COR-L47 (cell line): Measurements from ENCODE around the gene REX1BD.

Experiments used
- DNase-seq: peaks from one replicate; lab custom pipeline; 2025; lab: John Stamatoyannopoulos, UW

The REX1BD gene

GRCh38 chr19:18603255-18603957 lies 14.8 kb downstream of the REX1BD start:
- no peak for DNase-seq

GRCh38 chr19:18603958-18604819 lies 15.6 kb downstream of the REX1BD start:
- DNase-seq = no peak

DNA sequence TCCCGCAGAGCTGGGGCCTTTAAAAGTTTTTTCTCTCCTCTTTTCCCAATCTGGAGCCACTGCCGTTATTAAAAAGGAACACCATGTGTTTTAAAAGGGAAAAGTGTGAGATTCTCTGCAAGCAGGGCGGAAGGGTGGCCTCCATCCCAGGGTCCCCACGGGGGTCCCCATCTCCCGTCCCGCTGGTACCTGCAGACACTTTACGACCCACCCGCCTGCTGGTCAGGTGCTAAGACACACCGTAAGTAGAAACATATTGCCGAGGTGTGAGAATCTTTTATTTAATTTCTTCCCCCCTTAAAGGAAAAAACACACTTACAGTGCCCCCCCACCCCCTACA lies 16.2 kb downstream of the REX1BD start:
- DNase-seq = no peak

GRCh38 chr19:18605196-18605545 lies 16.6 kb downstream of the REX1BD start:
- DNase-seq = no peak

DNA sequence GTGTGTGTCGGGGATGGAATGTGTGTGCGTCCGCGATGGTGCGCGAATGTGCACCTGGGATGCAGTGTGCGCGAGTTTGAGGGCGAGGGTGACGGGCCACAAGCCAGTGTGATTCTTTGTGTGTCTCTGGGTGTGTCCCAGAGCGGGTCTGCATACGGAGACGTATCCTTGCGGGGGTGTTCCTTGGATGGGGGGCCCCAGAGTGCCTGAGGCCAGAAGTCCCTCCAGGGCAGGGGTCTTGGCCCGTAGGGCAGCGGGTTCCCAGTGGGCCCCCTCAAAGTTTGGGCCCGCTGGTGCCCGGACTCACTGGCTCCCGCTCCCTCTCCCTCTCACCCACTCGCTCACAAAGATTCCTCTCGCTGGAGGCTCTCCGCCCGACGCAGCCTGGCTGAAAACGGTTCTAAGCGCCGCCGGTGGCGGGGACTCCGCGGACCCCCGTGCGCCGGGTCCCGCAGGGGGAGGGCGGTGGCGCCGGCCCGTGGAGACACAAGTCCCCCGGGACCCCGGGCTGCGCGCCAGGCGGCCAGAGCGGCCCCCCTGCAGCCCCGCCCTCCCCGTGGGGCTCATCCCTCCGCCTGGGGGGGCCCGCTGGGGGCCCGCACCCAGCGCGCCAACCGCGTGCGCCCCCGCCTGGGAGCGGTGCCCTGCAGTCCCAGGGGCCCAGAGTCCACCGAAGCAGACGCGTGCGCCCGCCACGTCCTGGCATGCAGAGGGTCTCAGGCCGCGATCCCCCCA lies 17.1 kb downstream of the REX1BD start:
- DNase-seq = no peak

DNA sequence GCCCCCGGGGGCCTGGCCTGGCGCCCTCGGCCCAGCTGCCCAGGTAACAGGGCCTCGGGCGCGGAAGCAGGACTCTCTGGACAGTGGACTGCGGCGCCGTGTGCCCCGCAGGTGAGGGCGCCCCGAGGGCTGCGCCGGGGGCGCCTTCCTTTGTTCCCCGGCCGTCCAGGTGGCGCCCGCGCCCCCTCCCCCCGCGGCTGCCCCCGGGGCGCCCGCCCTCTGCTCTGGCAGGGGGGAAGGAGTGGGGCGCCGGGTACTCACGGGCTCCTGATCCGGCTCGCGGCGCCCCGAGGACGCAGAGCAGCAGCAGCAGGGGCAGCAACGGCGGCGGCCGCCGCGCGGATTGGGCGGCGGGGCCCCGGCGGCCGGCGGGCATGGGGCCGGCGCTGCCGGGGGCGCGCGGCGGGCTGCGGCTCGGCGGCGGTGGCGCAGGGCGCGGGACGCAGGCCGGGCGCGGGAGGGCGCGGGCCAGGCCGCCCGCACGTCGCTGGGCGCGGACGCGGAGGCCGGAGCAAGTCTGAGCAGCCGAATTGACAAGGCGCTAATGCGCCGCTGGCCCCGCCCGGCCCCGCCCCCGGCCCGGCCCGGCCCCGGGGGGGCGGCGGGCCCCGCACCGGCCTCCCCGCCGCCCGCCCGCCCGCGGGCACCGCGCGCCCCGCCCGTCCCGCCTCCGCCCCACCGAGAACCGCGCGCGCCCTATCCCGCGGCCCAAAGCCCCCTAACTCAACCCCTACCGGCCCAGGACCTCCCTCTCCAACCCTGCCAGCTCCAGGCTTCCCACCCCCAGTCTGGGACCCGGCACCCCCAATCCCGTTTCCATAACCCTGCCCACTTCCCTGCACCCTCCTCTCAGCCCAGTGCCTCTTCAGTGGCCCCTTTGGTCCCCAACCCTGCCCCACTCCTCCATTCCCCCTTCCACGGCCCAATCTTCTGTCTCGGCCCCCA lies 18.0 kb downstream of the REX1BD start, which contains the start of gene CRLF1:
Gene CRLF1 (minus strand): TSS at position 519 of the 945 bp plus-strand sequence. CDS start 143 bp downstream, at position 376.
- no peak for DNase-seq

GRCh38 chr19:18607226-18608101 lies 18.9 kb downstream of the REX1BD start:
- no peak for DNase-seq

GRCh38 chr19:18608102-18608804 lies 19.7 kb downstream of the REX1BD start:
- DNase-seq = no peak

DNA sequence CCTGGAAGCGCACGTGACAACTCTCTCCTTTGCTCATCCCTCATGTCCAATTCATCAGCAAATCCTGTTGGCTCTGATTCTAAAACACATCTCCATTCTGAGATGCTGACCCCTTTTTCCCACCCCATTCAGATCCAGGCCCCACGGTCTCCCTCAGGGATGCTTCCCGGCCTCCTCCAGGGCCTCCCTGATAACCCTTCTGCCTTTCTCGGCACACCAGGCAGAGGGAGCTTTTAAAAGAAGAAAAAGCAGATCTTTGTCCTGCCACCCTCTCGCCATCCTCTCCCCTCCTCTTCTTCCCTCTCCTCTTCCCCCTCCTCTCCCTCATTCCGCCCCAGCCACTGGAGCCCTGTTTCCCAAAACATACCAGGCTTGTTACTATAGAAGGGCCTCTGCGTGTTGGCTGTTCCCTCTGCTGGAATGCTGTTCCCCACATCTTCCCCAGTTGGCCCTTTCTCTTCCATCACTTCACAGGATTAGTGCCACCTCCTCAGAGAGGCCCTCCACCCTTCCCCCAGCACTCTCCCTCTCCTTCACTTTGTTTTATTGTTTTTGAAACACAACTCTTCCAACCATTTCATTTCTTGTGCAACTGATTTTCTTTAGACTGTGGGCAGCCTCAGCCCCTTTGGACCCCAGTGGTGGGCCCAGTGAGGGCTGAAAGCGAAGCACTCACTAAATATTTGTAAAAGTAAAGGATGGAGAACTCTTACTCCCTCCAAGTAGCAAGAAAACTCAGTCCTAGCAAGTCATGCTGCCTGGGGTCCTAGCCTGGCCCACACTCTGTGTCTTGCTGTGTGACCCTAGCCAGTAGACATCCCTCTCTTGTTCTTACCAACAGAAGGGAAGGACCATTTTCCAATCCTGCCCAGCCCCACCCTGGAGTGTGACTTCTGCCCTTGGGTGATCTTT lies 20.5 kb downstream of the REX1BD start:
- DNase-seq = no peak

- no peak for DNase-seq
Measured at GRCh38 chr19:18609717-18610051, 21.1 kb downstream of the REX1BD start.

GRCh38 chr19:18610245-18610555 lies 21.6 kb downstream of the REX1BD start:
- no peak for DNase-seq

DNA sequence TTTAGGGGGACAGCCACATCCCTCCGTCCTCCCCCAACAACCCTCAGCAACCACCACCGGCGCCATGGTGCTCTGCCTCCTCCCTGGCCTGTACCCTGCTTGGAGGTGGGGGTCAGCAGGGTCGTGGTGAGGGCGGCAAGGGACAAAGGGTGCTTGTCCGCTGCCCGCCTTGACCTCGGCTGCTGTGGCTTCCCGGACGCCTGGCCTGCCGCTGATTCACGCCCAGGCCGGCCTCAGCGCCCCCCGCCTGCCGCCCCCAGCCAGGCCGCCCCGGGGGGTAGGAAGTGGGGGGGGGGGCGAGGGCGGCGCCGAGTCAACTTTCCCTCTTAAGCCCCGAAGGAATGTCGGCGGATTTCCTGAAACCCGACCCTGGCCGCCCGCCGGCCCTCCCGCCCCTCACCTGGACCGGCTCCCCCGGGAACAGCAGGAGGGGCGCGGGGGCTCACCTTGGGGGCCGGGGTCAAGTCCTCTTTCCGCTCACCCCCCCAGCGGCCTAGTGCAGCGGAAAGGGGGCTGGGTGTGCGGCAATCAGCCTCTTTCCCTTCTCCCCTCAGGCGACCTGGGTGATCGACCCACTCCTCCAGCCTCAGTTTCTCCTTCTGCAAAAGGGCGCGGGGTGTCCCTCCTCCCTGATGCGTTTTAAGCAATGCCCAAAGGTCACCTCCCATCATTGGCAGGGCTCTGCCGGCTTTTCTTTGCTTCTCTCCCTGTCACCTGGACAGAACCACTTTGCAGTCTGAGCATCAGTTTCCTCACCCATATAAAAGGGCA lies 22.1 kb downstream of the REX1BD start:
- DNase-seq = no peak

- DNase-seq = no peak
Measured at GRCh38 chr19:18611327-18612050, 22.9 kb downstream of the REX1BD start.

DNA sequence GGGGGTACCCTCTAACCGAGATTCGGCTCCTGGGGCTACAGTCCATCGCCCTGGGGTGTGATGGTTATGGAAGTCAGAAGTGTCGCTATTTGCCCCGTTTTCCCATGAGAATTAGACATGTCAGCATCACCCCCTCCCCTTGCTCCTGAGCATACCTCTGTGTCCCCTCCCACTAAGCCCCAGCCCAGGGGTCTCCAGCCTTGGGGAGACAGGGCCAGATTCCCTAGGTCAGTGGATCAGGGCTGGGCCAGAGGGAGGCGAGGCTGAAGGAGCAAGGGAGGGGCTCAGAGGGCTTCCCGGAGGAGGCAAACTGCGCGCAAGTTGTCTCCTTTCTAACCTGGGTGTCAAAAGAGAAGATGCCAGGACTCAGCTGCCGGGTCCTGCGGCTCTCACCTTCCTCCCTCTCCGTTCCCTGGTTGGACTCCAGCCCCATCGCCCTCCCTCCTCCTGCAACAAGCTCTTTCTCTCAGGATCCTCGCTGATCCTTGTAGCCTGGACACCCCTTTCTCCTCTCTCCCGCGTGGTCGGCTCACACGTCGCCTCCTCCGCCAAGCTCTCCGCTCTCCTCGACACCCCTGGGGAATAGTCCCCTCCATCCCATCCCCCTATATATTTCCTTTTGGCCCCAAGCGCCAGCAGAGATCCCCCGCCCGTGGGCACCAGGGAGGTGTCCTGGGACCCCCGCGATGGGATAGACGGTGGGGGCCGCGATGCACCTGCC lies 23.6 kb downstream of the REX1BD start:
- DNase-seq = no peak

DNA sequence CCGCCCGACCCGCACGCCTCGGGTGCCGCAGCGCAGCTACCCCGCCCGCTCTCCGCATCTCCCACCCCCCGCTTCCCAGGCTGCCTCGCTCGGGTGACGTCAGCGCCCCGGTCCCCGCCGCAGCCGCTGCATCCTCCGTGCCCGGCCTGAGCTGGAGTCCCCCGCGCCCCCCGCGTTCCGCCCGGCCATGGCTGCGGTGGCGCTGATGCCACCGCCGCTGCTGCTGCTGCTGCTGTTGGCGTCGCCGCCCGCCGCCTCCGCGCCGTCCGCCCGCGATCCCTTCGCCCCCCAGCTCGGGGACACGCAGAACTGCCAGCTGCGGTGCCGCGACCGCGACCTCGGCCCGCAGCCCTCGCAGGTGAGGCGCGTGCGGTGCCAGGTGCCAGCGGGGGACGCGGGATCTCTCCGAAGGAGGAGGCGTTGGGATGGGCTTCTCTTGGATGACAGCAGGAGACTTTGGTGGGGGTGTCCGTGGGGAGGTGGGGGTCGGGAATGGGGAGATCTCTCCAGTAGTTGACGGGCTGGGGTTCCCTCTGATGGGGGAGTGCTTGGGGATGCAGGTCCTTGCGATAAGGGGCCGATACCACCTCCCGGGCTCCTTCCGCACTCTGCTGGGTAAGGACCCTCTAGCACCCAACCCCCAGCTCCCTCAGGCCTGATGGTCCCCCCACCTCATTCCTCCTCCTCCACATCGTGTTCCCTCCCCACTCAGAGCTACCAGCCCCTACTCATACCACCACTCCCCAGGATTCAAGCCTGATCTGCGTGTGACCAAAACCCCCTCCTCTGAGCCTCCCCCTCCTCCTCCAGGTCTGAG lies 24.4 kb downstream of the REX1BD start, which contains the start of gene TMEM59L:
Gene TMEM59L (plus strand): TSS at position 99 of the 817 bp plus-strand sequence. CDS start 89 bp downstream, at position 188.
- no peak for DNase-seq
